GM18858 (cell line): ENCODE measurements around the gene HERC3.
A peak's percentile ranks its signal among the peaks of the same experiment; 100 is the strongest.

Experiments
- ATAC-seq: cut with Tn5 transposase; IDR thresholded peaks from one replicate; pipeline ENCODE4 v1.9.1; 2021; ENCODE audit not compliant: unreplicated experiment

HERC3 gene

GRCh38 chr4:88659055-88659889 is 67.0 kb downstream of the HERC3 start:
- ATAC-seq = peak; percentile 93

DNA sequence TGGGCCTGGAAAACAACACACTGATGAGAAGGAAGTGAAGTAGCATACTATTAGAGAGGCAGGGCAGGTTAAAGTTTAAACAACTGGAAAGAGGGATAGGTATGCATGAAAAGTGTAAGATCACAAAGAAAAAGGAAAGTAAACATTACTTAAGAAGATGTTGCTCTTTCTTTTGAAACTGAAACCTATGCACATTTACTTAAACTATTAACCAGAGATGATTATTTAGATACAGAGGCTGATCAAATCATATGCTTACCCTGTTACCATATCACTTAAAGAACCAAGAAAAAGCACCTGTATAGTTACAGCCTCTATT is 67.6 kb downstream of the HERC3 start:
- no peak for ATAC-seq

DNA sequence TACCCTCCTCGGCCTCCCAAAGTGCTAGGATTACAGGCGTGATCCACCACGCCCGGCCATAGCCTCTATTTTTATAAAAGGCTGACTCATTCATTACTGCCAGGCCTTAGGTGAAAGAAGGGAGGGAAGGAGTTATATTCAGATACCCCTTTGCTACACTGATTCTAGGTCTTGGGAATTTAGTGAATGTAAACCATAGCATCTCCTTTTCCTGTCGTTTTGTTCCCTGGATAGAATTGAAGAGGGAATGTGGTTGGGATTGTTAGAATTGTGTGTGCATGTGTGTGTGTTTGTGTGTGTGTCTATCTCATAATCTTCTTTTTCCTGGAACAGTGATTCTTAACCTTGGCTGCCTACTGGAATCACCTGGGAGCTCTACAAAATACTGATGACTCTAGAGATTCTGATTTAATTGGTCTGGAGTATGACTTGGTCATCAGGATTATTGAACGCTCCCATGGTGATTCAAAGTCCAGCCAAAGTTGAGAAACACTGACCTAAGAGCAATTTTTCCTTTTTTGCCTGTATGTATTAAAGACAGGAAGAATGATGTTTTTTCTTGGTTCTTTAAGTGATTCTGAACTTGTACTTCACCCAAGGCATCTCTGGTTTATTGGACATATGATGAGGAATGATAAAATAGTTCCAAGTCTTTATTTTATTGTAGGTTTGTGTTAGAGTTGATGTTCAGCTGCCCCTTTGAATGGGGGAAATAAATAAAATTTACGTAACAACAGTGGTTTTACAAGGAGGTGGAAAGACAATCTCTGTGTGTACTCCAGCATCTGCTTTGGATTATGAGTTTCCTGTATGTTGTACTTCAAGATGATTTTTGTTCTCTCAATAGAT is 68.4 kb downstream of the HERC3 start:
- ATAC-seq = no peak

- no peak for ATAC-seq
Observed at GRCh38 chr4:88661739-88662138, 69.5 kb downstream of the HERC3 start.

- ATAC-seq = peak; percentile 57
Observed at GRCh38 chr4:88672987-88673386, 80.7 kb downstream of the HERC3 start.

- no peak for ATAC-seq
Observed at GRCh38 chr4:88673886-88674285, 81.6 kb downstream of the HERC3 start.

DNA sequence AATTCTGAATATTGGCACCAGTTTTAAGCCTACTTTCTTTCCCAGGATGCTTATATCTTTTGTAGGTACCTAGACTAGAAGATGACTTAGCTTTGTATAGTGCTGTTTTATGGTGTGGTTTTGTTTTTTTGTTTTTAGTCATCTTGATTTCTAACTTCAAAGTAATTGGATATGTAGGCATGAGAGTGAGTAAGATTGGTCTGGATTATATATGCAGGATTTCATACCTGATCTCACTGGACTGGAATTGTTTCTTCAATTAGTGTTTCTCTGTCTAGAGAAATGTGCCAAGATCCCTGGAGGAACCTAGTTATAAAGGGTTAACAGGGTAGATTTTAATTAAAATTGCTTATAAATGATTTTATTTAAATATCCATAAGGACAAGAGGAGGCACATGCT is 82.3 kb downstream of the HERC3 start:
- ATAC-seq = no peak

- ATAC-seq = no peak
Observed at GRCh38 chr4:88674979-88675378, 82.7 kb downstream of the HERC3 start.

DNA sequence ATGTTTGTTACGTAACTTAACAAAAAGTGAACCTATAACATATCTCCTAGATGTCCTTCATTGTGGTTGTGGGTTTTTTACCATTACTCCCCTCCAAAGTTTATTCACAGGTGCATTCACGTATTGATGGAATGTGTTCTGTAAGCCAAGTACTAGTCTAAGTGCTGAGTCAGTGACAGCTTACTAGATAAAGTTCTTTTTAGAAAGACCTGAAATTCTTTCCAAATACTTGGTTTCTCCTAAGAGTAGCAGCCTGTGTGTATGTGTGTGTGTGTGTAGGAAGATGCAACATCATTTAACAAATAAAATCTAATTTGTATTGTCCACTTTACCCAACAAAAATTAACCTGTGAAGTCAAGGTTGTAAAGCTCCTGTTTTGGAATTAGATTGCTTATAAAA is 83.3 kb downstream of the HERC3 start:
- no peak for ATAC-seq

- ATAC-seq = no peak
Observed at GRCh38 chr4:88681209-88681608, 88.9 kb downstream of the HERC3 start.

DNA sequence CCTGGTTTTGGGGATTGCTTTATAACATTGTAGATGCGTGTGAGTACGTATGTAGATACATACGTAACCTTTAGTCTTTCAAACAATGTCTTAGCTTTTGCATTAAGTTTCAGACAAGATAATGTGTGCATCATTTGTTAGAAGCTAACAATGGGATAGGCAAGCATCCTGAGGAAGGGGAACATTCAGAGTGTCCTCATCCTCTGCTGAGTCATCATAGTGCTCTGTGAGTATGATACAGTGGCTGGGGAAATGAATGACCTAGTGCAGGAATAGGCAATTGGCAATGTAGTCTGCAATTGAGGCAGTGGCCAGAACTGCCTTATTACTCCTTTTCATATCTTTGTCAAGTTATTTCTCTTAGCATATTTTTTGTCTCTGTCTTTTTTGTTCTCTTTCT is 98.1 kb downstream of the HERC3 start:
- ATAC-seq = no peak

DNA sequence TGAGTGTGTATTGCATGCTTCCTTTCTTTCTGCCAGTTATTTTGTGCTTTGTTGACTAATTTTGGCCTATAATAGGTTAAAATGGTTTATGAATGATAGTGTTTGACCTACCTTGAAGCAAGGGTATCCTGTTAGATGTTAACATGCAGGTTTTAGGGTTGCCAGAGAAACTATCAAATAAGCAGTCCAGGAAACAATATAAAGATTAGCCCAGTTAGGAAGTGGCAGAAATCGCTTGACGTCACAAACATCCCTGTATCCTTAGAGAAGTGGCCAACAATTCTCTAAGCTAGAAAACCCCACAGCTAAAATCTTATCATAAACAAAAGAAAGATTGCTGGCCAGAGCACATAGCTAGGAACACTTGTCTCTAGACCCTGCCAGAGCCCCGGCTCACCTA is 101.5 kb downstream of the HERC3 start:
- no peak for ATAC-seq

DNA sequence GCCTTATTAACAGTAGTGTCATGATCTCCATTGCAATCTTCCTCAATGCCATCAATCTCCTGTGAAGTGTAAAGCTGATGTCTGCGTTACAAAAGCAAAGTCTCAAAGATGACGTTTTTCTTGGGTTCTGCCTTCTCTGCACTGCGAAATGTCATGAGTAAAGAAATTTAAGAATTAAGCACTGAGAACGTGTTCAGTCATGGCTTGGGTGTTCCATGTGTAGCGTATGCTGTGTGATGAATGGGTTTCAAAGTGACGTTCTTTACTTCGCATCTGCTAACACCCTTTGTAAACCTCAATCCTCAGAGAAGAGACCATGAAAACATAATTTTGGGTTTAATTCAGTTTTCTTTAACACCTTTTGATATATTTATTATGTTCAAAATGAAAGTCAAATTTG is 104.3 kb downstream of the HERC3 start:
- no peak for ATAC-seq

DNA sequence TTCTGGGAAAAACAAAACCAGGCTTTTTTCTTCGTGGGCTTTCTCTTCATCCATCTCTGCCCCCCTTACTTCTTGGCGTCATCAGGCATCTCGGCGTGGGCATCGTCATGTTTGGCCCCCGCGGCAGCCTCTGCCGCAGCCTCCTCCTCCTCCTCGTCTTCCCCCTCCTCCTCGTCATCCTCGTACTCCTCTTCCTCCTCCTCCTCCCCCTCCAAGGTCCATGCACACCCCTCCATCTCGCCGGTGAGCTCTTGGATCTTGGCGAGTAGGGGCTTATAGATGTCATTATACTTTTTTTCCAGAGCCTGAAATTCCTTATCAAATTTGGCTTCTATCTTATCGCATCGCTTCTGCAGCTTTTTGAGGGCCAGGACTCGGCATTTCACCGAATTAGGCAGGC is 104.9 kb downstream of the HERC3 start:
- no peak for ATAC-seq

DNA sequence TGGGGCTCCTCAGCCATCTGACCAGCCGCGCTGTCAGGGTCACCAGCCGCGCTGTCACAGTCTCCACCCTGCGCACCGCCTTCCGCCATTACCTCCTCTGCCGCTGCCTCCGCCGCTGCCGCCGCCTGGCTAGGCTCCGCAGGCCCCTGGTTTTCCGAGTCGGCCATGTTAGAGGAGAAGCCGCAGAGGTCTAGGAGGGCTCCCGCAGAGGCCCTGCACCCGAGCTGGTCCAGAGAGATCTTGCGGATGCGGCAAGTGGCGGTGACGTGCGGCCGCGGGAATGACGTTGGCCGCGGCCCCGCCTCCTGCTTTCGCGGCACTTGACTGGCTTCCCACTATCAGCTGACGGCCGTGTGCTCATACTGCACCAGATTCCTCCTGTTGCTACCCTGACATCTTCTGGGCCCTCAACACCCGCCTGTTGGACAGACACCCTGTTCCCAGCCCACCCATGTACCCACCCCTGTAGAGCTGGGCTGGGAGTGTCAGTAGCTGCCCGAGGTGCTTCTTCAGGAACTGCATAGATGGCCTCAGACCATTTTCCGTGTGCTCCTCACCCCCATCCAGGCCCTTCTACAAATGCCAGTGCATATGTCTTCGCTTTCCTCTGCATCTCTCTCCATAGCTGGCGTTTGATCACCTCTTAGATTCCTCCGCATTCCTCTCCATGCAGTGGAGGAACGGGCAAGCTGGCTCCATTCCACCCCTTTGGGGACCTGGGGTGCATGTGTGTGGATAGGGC is 105.5 kb downstream of the HERC3 start, which contains the start of gene NAP1L5:
Gene NAP1L5 (minus strand): TSS at position 242 of the 742 bp plus-strand sequence. CDS start 75 bp downstream, at position 167.
- peak; percentile 87 for ATAC-seq

- ATAC-seq = no peak
Observed at GRCh38 chr4:88698519-88698918, 106.2 kb downstream of the HERC3 start.

GRCh38 chr4:88702782-88703181 is 110.5 kb downstream of the HERC3 start:
- ATAC-seq = no peak

- ATAC-seq = no peak
Observed at GRCh38 chr4:88705223-88705622, 112.9 kb downstream of the HERC3 start.

DNA sequence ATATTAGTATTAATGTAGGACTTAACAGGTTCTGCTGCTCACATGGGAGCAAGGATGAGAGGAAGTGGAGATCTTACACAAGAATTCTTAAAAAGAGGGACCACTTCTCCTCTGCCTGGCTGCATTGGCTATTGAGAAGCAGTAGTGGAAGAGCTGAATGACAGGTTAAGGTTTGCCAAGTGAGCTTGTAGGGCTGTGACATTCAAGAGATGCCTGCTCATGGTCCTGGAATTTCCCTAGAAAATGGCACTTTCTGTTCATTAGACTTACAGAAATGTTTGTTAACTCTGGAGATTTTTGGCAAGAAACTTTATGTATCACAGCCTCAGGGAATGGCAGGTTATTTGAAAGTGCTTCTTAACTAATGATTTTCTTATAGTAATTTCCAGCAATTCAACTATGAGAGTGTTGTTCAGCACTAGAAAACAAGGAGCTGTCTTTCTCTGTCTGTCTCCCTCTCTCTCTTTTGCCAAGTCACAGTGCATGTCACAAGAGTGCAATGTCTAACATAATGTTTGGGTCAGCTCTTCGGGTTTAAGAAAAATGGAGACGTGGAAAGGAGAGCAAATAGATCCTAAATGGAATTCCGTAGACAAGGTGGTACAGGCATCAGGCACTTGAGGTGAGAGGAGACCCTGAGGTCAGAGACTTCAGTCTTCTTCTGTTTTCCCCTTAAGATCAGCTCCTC is 113.7 kb downstream of the HERC3 start:
- ATAC-seq = no peak

- no peak for ATAC-seq
Observed at GRCh38 chr4:88706574-88706973, 114.3 kb downstream of the HERC3 start.

DNA sequence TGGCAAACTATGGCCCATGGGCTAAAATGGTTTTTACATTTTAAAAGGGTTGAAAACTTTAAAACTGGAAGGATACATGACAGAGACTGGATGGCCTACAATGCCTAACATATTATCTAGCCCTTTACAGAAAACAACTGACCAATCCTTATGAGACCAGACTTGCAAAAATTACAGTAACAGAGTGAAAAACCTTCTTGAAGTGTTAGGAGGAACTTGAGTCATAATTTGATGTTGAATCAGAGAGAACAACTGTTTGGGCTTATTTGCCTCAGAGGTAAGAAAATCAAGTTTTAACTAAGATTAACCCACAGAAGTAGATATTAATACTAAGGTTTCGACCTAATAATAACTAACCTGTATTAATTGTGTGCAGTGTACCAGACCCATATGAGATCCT is 117.7 kb downstream of the HERC3 start:
- no peak for ATAC-seq
